Bronchial epithelial cell (primary cell): Measurements from ENCODE around the gene GNMT. TPM values are rescaled to one million over a fixed set of nuclear protein-coding genes. Genes with fewer than 3 reads are reported as not detected.
"Not testable (repeated sequence)": the region's sequence is repeated elsewhere in the genome, so short reads cannot be mapped to it uniquely, and the experiment has no call there.

Experiments used
- DNase-seq: peaks from one replicate; pipeline ENCODE4 v3.0.0-alpha.2; 2010; ENCODE audit warnings: low read depth
- FAIRE-seq: peaks from 2 replicates; lab custom pipeline; 2011; peaks lifted over from hg19 to GRCh38; lab: Jason Lieb, UNC
- H3K27me3 ChIP-seq: 2 replicates; pipeline ENCODE4 v1.5.1; 2011; ENCODE audit warnings: low read length; ENCODE audit not compliant: control insufficient read depth, insufficient read depth
- H3K36me3 ChIP-seq: 2 replicates; pipeline ENCODE4 v1.5.1; 2011; ENCODE audit warnings: low read length; ENCODE audit not compliant: control insufficient read depth, insufficient read depth
- H3K4me3 ChIP-seq: 2 replicates; pipeline ENCODE4 v1.5.1; 2011; ENCODE audit warnings: mild to moderate bottlenecking, low read depth, low read length, control low read depth
- total RNA-seq: library from RNA; depleted of rRNA; stranded (reverse); fragments of >200 nt; gene quantifications from 2 replicates; pipeline ENCODE4 v1.2.1, GENCODE V29; 2014
- TF ChIP-seq, protein P1 (sequence below): IDR thresholded peaks from 2 replicates; pipeline ENCODE4 v1.5.1; 2011; ENCODE audit warnings: mild to moderate bottlenecking, moderate library complexity, low read length, control low read depth, inconsistent platforms; ENCODE audit not compliant: insufficient read depth, severe bottlenecking

Gene GNMT
- total RNA-seq, 1 donor from 2014 or later = 0.26 TPM

DNA sequence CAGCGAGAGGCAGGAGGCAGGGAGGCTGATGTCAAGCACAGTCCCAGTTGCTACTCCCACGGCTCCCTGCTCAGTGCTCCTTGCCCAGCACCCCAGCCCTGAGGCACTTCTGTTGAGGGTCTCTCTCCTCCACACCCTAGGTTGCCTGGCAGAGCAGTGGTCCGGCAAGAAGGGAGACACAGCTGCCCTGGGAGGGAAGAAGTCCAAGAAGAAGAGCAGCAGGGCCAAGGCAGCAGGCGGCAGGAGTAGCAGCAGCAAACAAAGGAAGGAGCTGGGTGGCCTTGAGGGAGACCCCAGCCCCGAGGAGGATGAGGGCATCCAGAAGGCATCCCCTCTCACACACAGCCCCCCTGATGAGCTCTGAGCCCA is 22.1 kb upstream of the GNMT start:
- H3K36me3 ChIP-seq = peaks cover 24% of the 10 kb centered on the region
- no peak overlapping the region for H3K4me3 ChIP-seq
- FAIRE-seq (no peak), DNase-seq (no peak)
- TF ChIP-seq, protein P1, sequence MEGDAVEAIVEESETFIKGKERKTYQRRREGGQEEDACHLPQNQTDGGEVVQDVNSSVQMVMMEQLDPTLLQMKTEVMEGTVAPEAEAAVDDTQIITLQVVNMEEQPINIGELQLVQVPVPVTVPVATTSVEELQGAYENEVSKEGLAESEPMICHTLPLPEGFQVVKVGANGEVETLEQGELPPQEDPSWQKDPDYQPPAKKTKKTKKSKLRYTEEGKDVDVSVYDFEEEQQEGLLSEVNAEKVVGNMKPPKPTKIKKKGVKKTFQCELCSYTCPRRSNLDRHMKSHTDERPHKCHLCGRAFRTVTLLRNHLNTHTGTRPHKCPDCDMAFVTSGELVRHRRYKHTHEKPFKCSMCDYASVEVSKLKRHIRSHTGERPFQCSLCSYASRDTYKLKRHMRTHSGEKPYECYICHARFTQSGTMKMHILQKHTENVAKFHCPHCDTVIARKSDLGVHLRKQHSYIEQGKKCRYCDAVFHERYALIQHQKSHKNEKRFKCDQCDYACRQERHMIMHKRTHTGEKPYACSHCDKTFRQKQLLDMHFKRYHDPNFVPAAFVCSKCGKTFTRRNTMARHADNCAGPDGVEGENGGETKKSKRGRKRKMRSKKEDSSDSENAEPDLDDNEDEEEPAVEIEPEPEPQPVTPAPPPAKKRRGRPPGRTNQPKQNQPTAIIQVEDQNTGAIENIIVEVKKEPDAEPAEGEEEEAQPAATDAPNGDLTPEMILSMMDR = no peak
- H3K27me3 ChIP-seq = no peaks in the 10 kb centered on the region

DNA sequence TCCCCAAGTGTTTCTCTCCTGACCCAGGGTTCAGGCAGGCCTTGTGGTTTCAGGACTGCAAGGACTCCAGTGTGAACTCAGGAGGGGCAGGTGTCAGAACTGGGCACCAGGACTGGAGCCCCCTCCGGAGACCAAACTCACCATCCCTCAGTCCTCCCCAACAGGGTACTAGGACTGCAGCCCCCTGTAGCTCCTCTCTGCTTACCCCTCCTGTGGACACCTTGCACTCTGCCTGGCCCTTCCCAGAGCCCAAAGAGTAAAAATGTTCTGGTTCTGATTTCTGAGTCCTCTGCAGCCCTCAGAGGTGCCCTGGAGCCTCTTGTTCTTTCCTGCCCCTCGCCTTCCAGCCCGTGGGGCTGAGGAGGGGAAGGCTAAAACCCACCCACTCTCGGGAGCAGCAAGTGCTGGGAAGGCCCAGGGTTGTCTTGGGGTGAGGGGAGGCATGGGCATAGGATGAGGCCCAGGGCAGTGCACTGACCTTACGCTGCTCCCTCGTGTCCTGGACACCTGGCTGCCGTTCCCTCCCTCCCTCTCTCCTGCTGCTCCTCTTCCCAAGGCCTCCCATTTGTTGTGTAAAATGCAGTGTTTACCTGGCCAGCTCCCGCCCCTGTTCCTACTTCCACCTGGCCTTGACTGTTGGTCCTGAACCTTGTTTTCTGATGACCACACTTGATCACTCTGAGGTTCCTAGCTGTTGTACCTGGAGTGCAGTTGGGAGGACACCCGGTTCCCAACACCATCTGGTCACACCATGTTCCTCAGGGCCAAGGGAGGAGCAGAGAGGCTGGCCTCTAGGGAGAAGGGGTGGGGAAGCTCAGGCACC is 21.4 kb upstream of the GNMT start:
- Histone ChIP-seq H3K27me3 (no peaks in the 10 kb centered on the region), H3K36me3 (peaks cover 23% of the 10 kb centered on the region), H3K4me3 (no peak overlapping the region)
- TF ChIP-seq, protein P1 = no peak
- FAIRE-seq (no peak), DNase-seq (no peak)

DNA sequence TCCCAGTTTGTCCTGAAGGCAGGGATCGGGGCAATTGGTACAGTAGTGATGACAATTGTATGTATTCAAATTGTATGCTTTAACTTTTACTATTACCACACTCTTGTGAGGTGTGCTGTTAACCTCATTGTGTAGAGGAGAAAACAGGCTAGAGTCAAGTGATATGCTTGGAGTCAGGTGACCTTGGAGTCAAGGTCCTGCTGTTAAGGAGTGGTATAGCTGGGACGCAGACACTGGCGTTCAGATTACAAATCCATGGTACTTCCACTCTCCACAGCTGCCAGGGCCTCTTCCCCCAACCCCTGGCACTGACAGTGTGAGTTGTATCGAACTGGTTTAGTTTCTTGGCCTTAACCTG is 20.8 kb upstream of the GNMT start:
- Histone ChIP-seq H3K36me3 (peaks cover 19% of the 10 kb centered on the region), H3K4me3 (no peak overlapping the region), H3K27me3 (no peaks in the 10 kb centered on the region)
- TF ChIP-seq, protein P1 = no peak
- DNase-seq = no peak
- no peak for FAIRE-seq

DNA sequence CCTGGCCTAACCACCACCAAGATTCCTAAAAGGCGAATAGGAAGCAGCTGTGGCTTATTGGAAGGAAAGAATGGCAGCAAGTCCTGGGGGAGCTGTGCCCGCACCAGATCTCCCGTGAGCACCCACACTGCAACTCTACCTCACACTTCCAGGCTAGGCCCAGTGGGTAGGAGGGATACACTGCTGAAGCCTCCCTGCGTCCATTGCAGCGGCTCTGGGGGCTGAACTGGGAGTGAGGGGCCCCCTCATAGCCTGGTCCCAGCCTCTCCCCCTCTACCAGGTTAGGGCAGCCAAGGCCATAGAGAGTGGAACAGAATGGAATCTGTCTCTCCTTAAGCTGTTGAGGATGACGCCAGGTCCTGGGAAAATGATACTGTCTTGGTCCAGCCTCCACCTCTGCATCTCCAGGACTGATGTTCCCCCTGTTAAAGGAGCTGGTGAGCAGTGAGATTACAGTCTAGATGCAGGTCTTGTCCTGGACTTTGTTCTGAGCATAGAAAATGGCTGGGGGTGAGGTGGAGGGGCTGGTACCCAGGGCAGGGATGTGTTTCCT is 20.0 kb upstream of the GNMT start:
- Histone ChIP-seq H3K27me3 (no peaks in the 10 kb centered on the region), H3K36me3 (peaks cover 18% of the 10 kb centered on the region), H3K4me3 (no peak overlapping the region)
- TF ChIP-seq, protein P1 = no peak
- FAIRE-seq (no peak), DNase-seq (no peak)

DNA sequence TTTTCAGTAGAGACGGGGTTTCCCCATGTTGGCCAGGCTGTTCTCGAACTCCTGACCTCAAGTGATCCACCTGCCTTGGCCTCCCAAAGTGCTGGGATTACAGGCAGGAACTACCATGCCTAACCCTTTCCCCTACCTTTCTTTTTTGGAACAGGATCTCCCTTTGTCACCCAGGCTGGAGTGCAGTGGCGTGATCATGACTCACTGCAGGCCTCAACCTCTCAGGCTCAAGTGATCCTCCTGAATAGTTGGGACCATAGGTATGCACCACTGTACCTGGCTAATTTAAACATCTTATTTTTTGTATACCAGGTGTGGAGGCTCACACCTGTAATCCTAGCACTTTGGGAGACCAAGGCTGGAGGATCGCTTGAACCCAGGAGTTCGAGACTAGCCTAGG is 19.2 kb upstream of the GNMT start:
- peak; percentile 30 for DNase-seq
- H3K36me3 ChIP-seq = peaks cover 14% of the 10 kb centered on the region
- not testable (repeated sequence) for H3K27me3 ChIP-seq, FAIRE-seq, H3K4me3 ChIP-seq

DNA sequence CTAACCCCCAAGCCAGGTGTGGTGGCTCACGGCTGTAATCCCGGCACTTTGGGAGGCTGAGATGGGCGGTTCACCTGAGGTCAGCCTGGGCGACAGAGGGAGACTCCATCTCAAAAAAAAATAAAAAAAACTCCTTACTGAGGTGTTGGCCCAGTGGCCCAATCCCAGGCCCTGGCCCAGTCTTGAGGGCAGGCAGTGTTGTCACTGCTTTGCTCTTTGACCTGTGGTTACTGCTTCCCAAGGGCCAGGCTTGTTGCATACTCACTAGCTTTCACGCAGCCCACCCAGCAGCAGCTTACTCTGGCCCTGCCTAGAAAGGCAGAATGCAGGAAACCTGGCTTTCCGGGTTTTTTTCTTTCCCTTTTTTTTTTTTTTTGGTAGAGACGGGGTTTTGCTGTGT is 18.1 kb upstream of the GNMT start:
- FAIRE-seq (no peak), DNase-seq (no peak)
- H3K27me3 ChIP-seq = no peaks in the 10 kb centered on the region
- peaks cover 13% of the 10 kb centered on the region for H3K36me3 ChIP-seq
- TF ChIP-seq, protein P1 = no peak
- no peak overlapping the region for H3K4me3 ChIP-seq
